ENCODE data around the gene KCNJ4. TPM values are rescaled to one million over a fixed set of nuclear protein-coding genes. Genes with fewer than 3 reads are reported as not detected.

The KCNJ4 gene
- polyA plus RNA-seq, 1 donor (not counting 4 experiments of a cell fraction or from before 2014, with no cell fraction given): not detected

DNA sequence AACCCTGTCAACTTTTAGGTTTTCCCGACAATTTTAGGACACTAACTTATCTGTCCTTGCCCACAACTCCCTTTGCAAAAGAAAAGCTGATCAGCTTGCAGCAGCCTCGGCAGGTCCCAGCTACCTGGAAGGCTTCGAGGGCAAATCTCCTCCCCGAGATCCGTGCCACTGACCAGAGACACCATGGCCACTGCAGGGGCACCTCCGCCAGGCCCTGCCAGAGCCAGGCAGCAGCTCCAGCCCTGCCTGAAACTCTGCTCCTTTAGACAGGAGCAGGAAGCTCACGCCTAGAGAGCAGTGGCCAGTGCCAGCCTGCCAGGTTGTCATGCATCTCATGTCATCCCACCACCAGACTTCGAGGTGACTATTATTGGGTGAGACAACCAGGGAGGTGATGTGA is 21.1 kb downstream of the KCNJ4 start:
- Histone ChIP-seq H3K79me2 (ENCODE audit: control insufficient read depth, insufficient read depth, low read length) (no peaks in the 10 kb centered on the region), H2AFZ (ENCODE audit: control insufficient read depth, low read length) (no peak overlapping the region), H3K27me3 (ENCODE audit: control insufficient read depth, extremely low read depth, insufficient read depth, low read length) (peaks cover 16% of the 10 kb centered on the region), H3K4me3 (ENCODE audit: control insufficient read depth in 2 of 3, extremely low read depth in 1 of 3, insufficient read depth in 2 of 3, low read depth in 1 of 3, low read length in 3 of 3) (no peak overlapping the region), H3K27ac (ENCODE audit: control insufficient read depth, insufficient read depth, low read length) (no peak overlapping the region), H3K9me1 (ENCODE audit: control insufficient read depth, extremely low read depth, insufficient read depth, low read length) (no peaks in the 10 kb centered on the region), H3K9ac (ENCODE audit: control insufficient read depth, extremely low read depth, insufficient read depth, low read length) (no peak overlapping the region), H3K36me3 (ENCODE audit: control insufficient read depth in 2 of 2, extremely low read depth in 1 of 2, insufficient read depth in 2 of 2, low read length in 2 of 2) (no peaks in the 10 kb centered on the region), H3K4me2 (ENCODE audit: control insufficient read depth, extremely low read depth, insufficient read depth, low read depth, low read length) (no peak overlapping the region), H4K20me1 (ENCODE audit: control insufficient read depth, extremely low read depth, insufficient read depth, low read length) (no peaks in the 10 kb centered on the region), H3K4me1 (ENCODE audit: control insufficient read depth, extremely low read depth, insufficient read depth, low read length) (no peaks in the 10 kb centered on the region), H3K9me3 (ENCODE audit: control insufficient read depth, low read depth, low read length) (no peaks in the 10 kb centered on the region)
- dilution Hi-C loops (cut with MboI; ENCODE audit: extremely low pct_ligation_motif_present, low sequenced_read_pairs): no loop called here
- DNase-seq (ENCODE audit: low read depth, low spot score): no peak
- TF ChIP-seq, protein P1, sequence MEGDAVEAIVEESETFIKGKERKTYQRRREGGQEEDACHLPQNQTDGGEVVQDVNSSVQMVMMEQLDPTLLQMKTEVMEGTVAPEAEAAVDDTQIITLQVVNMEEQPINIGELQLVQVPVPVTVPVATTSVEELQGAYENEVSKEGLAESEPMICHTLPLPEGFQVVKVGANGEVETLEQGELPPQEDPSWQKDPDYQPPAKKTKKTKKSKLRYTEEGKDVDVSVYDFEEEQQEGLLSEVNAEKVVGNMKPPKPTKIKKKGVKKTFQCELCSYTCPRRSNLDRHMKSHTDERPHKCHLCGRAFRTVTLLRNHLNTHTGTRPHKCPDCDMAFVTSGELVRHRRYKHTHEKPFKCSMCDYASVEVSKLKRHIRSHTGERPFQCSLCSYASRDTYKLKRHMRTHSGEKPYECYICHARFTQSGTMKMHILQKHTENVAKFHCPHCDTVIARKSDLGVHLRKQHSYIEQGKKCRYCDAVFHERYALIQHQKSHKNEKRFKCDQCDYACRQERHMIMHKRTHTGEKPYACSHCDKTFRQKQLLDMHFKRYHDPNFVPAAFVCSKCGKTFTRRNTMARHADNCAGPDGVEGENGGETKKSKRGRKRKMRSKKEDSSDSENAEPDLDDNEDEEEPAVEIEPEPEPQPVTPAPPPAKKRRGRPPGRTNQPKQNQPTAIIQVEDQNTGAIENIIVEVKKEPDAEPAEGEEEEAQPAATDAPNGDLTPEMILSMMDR (optimal IDR thresholded peaks at IDR 0.05 in 1 of 3, IDR thresholded peaks at IDR 0.05 in 1 of 3, conservative IDR thresholded peaks at IDR 0.05 in 1 of 3; ENCODE audit: extremely low read depth in 1 of 3, insufficient read depth in 2 of 3, low read length in 3 of 3): no peak
- no peak for TF ChIP-seq EZH2 (IDR thresholded peaks at IDR 0.05; ENCODE audit: low read length)
- no peak for FAIRE-seq

DNA sequence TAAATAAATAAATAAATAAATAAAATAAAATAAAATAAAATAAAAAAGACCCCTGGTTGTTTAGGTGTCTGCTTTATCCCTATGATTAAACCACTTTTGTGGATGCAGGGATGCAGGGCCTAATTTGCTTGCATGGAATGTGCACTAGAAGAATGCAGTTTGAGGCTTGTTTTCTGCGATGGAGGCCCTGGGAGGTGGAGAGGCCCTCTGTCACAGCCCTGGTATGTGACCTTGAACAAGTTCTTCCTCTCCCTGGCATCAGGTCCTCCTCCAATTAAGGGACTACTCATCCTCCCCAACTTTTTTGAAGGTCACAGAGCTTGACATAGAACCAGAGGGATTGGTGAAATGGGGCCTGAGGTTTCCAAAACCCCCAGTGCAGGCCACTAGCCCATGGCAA is 22.7 kb downstream of the KCNJ4 start:
- H3K4me2 ChIP-seq (ENCODE audit: control insufficient read depth, extremely low read depth, insufficient read depth, low read depth, low read length): no peak overlapping the region
- no peaks in the 10 kb centered on the region for H3K4me1 ChIP-seq (ENCODE audit: control insufficient read depth, extremely low read depth, insufficient read depth, low read length)
- no peaks in the 10 kb centered on the region for H4K20me1 ChIP-seq (ENCODE audit: control insufficient read depth, extremely low read depth, insufficient read depth, low read length)
- H3K27me3 ChIP-seq (ENCODE audit: control insufficient read depth, extremely low read depth, insufficient read depth, low read length): peaks cover 16% of the 10 kb centered on the region
- H3K9ac ChIP-seq (ENCODE audit: control insufficient read depth, extremely low read depth, insufficient read depth, low read length): no peak overlapping the region
- H3K79me2 ChIP-seq (ENCODE audit: control insufficient read depth, insufficient read depth, low read length): no peaks in the 10 kb centered on the region
- TF ChIP-seq, protein P1 (optimal IDR thresholded peaks at IDR 0.05 in 1 of 3, IDR thresholded peaks at IDR 0.05 in 1 of 3, conservative IDR thresholded peaks at IDR 0.05 in 1 of 3; ENCODE audit: extremely low read depth in 1 of 3, insufficient read depth in 2 of 3, low read length in 3 of 3): no peak
- TF ChIP-seq EZH2 (IDR thresholded peaks at IDR 0.05; ENCODE audit: low read length): no peak
- no peaks in the 10 kb centered on the region for H3K9me1 ChIP-seq (ENCODE audit: control insufficient read depth, extremely low read depth, insufficient read depth, low read length)
- no peak overlapping the region for H2AFZ ChIP-seq (ENCODE audit: control insufficient read depth, low read length)
- H3K9me3 ChIP-seq (ENCODE audit: control insufficient read depth, low read depth, low read length): no peaks in the 10 kb centered on the region
- no peak overlapping the region for H3K4me3 ChIP-seq (ENCODE audit: control insufficient read depth in 2 of 3, extremely low read depth in 1 of 3, insufficient read depth in 2 of 3, low read depth in 1 of 3, low read length in 3 of 3)
- DNase-seq (ENCODE audit: low read depth, low spot score): no peak
- H3K27ac ChIP-seq (ENCODE audit: control insufficient read depth, insufficient read depth, low read length): no peak overlapping the region
- H3K36me3 ChIP-seq (ENCODE audit: control insufficient read depth in 2 of 2, extremely low read depth in 1 of 2, insufficient read depth in 2 of 2, low read length in 2 of 2): no peaks in the 10 kb centered on the region
- dilution Hi-C loops (cut with MboI; ENCODE audit: extremely low pct_ligation_motif_present, low sequenced_read_pairs): no loop called here
- no peak for FAIRE-seq
